GM12878 (cell line): ENCODE measurements around the gene ANO9. TPM values are rescaled to one million over a fixed set of nuclear protein-coding genes. Genes with fewer than 3 reads are reported as not detected.

Source experiments
- ATAC-seq: fragments of 200-7000 bp; cut with Tn5 transposase; 3 replicates; pipeline ENCODE4 v1.9.1; 2020; ENCODE audit warnings: mild to moderate bottlenecking, moderate library complexity
- BruUV-seq: library from RNA; stranded (reverse); fragments of 400-500 nt; replicated peaks from 2 replicates; lab custom pipeline; 2021; lab: Mats Ljungman, UMichigan
- CTCF ChIA-PET: fragments of 300-600 bp; sonication (Branson Sonifier 250); formaldehyde crosslinking; extraction: SDS; loops from one replicate; lab custom pipeline; 2021; ENCODE audit warnings: inconsistent platforms; lab: Yijun Ruan, JAX
- POLR2A ChIA-PET: fragments of 350-600 bp; formaldehyde crosslinking; extraction: SDS; loops from one replicate; lab custom pipeline; 2021; ENCODE audit warnings: inconsistent platforms; lab: Charles Lee
- RAD21 ChIA-PET: fragments of 300-600 bp; sonication (Branson Sonifier 250); formaldehyde crosslinking; loops from one replicate; lab custom pipeline; 2023; ENCODE audit warnings: antibody characterized with exemption; ENCODE audit not compliant: unreplicated experiment; lab: Charles Lee
- SMC1A ChIA-PET: fragments of 300-600 bp; sonication (Branson Sonifier 250); formaldehyde crosslinking; loops from one replicate; lab custom pipeline; 2023; ENCODE audit not compliant: unreplicated experiment, uncharacterized antibody; lab: Charles Lee
- DNase-seq: peaks from one replicate; pipeline ENCODE4 v3.0.0-alpha.2; 2011; ENCODE audit warnings: low read depth, low spot score
- FAIRE-seq: peaks from 3 replicates; lab custom pipeline; 2011; peaks lifted over from hg19 to GRCh38; lab: Jason Lieb, UNC
- H2AFZ ChIP-seq: 2 replicates; pipeline ENCODE4 v1.6.0; 2011; ENCODE audit warnings: low read depth, low read length, control low read depth; ENCODE audit not compliant: control insufficient read depth
- H3K27ac ChIP-seq: 2 replicates; pipeline ENCODE4 v1.5.1; 2011; ENCODE audit warnings: control low read depth; ENCODE audit not compliant: control insufficient read depth, insufficient read depth
- H3K27me3 ChIP-seq, 2 experiments: replicated peaks in 1 of 2; 2 replicates each; pipeline versions ENCODE4 v1.6.0 to v1.6.1; 2011; ENCODE audit warnings: low read length in 1 of 2; ENCODE audit not compliant: control insufficient read depth in 2 of 2, insufficient read depth in 2 of 2
- H3K36me3 ChIP-seq, 2 experiments: 2 replicates each; pipeline ENCODE4 v1.5.1; 2011; ENCODE audit warnings: low read length in 1 of 2; ENCODE audit not compliant: control insufficient read depth in 2 of 2, insufficient read depth in 2 of 2
- H3K4me1 ChIP-seq: 2 replicates; pipeline ENCODE4 v1.6.1; 2011; ENCODE audit warnings: mild to moderate bottlenecking, low read length, moderate library complexity, mixed read lengths; ENCODE audit not compliant: control insufficient read depth, insufficient read depth
- H3K4me2 ChIP-seq: 2 replicates; pipeline ENCODE4 v1.6.0; 2011; ENCODE audit warnings: control low read depth; ENCODE audit not compliant: control insufficient read depth, insufficient read depth
- H3K4me3 ChIP-seq: fragments of 200-600 bp; sonication (generic); 2 replicates; pipeline ENCODE4 v1.5.1; 2016
- H3K79me2 ChIP-seq: 2 replicates; pipeline ENCODE4 v1.6.0; 2011; ENCODE audit warnings: low read length; ENCODE audit not compliant: control insufficient read depth, insufficient read depth
- H3K9ac ChIP-seq: 2 replicates; pipeline ENCODE4 v1.8.0; 2011; ENCODE audit warnings: low read length, control low read depth, mixed read lengths; ENCODE audit not compliant: control insufficient read depth, insufficient read depth
- H3K9me3 ChIP-seq: replicated peaks from 3 replicates; pipeline ENCODE4 v1.5.1; 2011; ENCODE audit warnings: mild to moderate bottlenecking, low read length; ENCODE audit not compliant: control insufficient read depth, insufficient read depth
- H4K20me1 ChIP-seq: 2 replicates; pipeline ENCODE4 v1.6.0; 2011; ENCODE audit not compliant: control insufficient read depth, insufficient read depth
- ATF7 ChIP-seq: fragments of 450-650 bp; IDR thresholded peaks from 2 replicates; pipeline ENCODE4 v1.6.1; 2016; ENCODE audit warnings: low read depth, mild to moderate bottlenecking
- BMI1 ChIP-seq: fragments of 450-650 bp; IDR thresholded peaks from 2 replicates; pipeline ENCODE4 v1.6.1; 2016; ENCODE audit warnings: mild to moderate bottlenecking, moderate library complexity, borderline replicate concordance
- CREB1 ChIP-seq: IDR thresholded peaks from 2 replicates; pipeline ENCODE4 v1.6.1; 2012; ENCODE audit warnings: low read depth, mild to moderate bottlenecking, inconsistent platforms
- E2F4 ChIP-seq: IDR thresholded peaks from 2 replicates; pipeline ENCODE4 v1.6.1; 2012; ENCODE audit warnings: low read depth, low read length, improper control_type of control experiment
- HCFC1 ChIP-seq: fragments of 150-350 bp; IDR thresholded peaks from 2 replicates; pipeline ENCODE4 v1.6.1; 2014; ENCODE audit warnings: low read length
- IRF4 ChIP-seq: IDR thresholded peaks from 2 replicates; pipeline ENCODE4 v1.6.1; 2011; ENCODE audit warnings: low read depth, low read length
- KAT2A ChIP-seq: conservative IDR thresholded peaks from 2 replicates; pipeline ENCODE4 v1.6.1; 2011; ENCODE audit warnings: low read depth, low read length; ENCODE audit not compliant: control insufficient read depth
- MEF2A ChIP-seq: IDR thresholded peaks from 2 replicates; pipeline ENCODE4 v1.6.1; 2011; ENCODE audit warnings: low read depth, mild to moderate bottlenecking, low read length, moderate library complexity; ENCODE audit not compliant: insufficient read depth
- MYB ChIP-seq: fragments of 150-350 bp; IDR thresholded peaks from 2 replicates; pipeline ENCODE4 v1.6.1; 2014; ENCODE audit warnings: mild to moderate bottlenecking, low read depth, low read length, borderline replicate concordance
- POU2F2 ChIP-seq: IDR thresholded peaks from 3 replicates; pipeline ENCODE4 v1.6.1; 2011; ENCODE audit warnings: low read depth, mild to moderate bottlenecking, low read length, borderline replicate concordance
- SMAD1 ChIP-seq: fragments of 450-650 bp; IDR thresholded peaks from 2 replicates; pipeline ENCODE4 v1.6.1; 2018; ENCODE audit warnings: mild to moderate bottlenecking, low read depth; ENCODE audit not compliant: partially characterized antibody
- TARDBP ChIP-seq: IDR thresholded peaks from 2 replicates; pipeline ENCODE4 v1.6.1; 2016; ENCODE audit warnings: borderline replicate concordance
- TCF12 ChIP-seq: IDR thresholded peaks from 2 replicates; pipeline ENCODE4 v1.6.1; 2011; ENCODE audit warnings: low read depth, mild to moderate bottlenecking, low read length
- ZBED1 ChIP-seq: IDR thresholded peaks from 2 replicates; pipeline ENCODE4 v1.6.1; 2016; ENCODE audit warnings: borderline replicate concordance
- ZNF592 ChIP-seq: fragments of 450-650 bp; IDR thresholded peaks from 2 replicates; pipeline ENCODE4 v1.6.1; 2017; ENCODE audit warnings: mild to moderate bottlenecking, moderate library complexity
- WGBS: methylation state at CpG from one replicate; pipeline ENCODE4 v1.1.6; 2016; ENCODE audit warnings: low lambda C conversion rate; ENCODE audit not compliant: insufficient replicate concordance, insufficient coverage; ENCODE audit errors: missing lambda C conversion rate; 5-methylcytosine and 5-hydroxymethylcytosine counted together
- in situ Hi-C: fragments of 300-500 bp; cut with MboI; formaldehyde crosslinking; loops from 9 replicates; pipeline ENCODE4 v1.14.3; 2018; ENCODE audit warnings: mixed read lengths
- intact Hi-C: fragments of 100-400 bp; cut with micrococcal nuclease; formaldehyde crosslinking; loops from one replicate; pipeline ENCODE4 v1.14.2; 2022; ENCODE audit not compliant: unreplicated experiment
- polyA plus RNA-seq, 11 experiments: library from polyadenylated mRNA; depleted of rRNA in 4 of 11; unstranded in 6 of 11; stranded (reverse) in 5 of 11; fragments of >200 nt; fragmentation: Nextera tagmentation in 4 of 11; fragmentation: Illumina TruSeq in 1 of 11; extraction: Ambion mirVana in 4 of 11; extraction: Trizol in 1 of 11; gene quantifications; 1 replicate in 1 of 11; 2 replicates in 10 of 11; pipeline versions ENCODE4 v1.2.1 to v1.2.3, GENCODE V29; 2011 to 2016; ENCODE audit warnings: inconsistent platforms in 2 of 11, missing spikeins in 2 of 11, low read depth in 1 of 11
- total RNA-seq, 4 experiments: library from RNA; depleted of rRNA in 3 of 4; stranded (reverse); fragments of >200 nt in 3 of 4; fragmentation: Illumina TruSeq in 1 of 4; extraction: Trizol in 1 of 4; gene quantifications; 2 replicates each; pipeline versions ENCODE4 v1.2.1 to v1.2.3, GENCODE V29; 2013 to 2021

Gene ANO9
- total and polyA plus RNA-seq, 10 of the 15 experiments (the other 5 are each of a cell fraction or from before 2014, with no cell fraction given) = 0.21 to 42.3 (median 12.0) TPM

GRCh38 chr11:438101-438844, 3.5 kb downstream of the ANO9 start:
- CTCF ChIA-PET = interaction anchor here (4.9 kb wide), 1 partner anchor 11 kb away, joined by 34 read pairs; the partner anchor contains the start of gene PTDSS2

GRCh38 chr11:437228-437870, 4.5 kb downstream of the ANO9 start:
- CTCF ChIA-PET = interaction anchor here (4.9 kb wide), 1 partner anchor 12 kb away, joined by 34 read pairs; the partner anchor contains the start of gene PTDSS2
- H3K79me2 ChIP-seq = peaks cover 10% of the 10 kb centered on the region
- no peaks in the 10 kb centered on the region for H3K27me3 ChIP-seq
- POLR2A ChIA-PET = no interaction called here
- H3K27ac ChIP-seq = no peak overlapping the region
- no peak for DNase-seq
- no peaks in the 10 kb centered on the region; a peak in 1 of 4 replicates for H3K36me3 ChIP-seq
- BruUV-seq = no TSS peak
- intact Hi-C loops = no loop called here
- no peak overlapping the region for H3K9ac ChIP-seq
- H3K4me2 ChIP-seq = no peak overlapping the region
- FAIRE-seq = no peak
- in situ Hi-C loops = no loop called here
- no peak overlapping the region for H3K4me3 ChIP-seq
- whole genome bisulfite sequencing = 39% methylated on average over 16 of the region's 17 CpGs
- H3K9me3 ChIP-seq = no peaks in the 10 kb centered on the region
- RAD21 ChIA-PET = no interaction called here
- no peak overlapping the region for H2AFZ ChIP-seq
- H4K20me1 ChIP-seq = no peaks in the 10 kb centered on the region
- SMC1A ChIA-PET = no interaction called here
- H3K4me1 ChIP-seq = peaks cover 8% of the 10 kb centered on the region
- no peak for ATAC-seq
- TF ChIP-seq ZNF592 (no peak), E2F4 (no peak), HCFC1 (no peak), TCF12 (no peak), BMI1 (no peak), IRF4 (no peak), MYB (no peak)

More at GRCh38 chr11:438101-438844, 3.5 kb downstream of the ANO9 start:
- Histone ChIP-seq H2AFZ (no peak overlapping the region), H3K36me3 (no peaks in the 10 kb centered on the region; a peak in 1 of 4 replicates), H3K9ac (no peak overlapping the region), H3K27me3 (no peaks in the 10 kb centered on the region), H3K4me1 (peaks cover 8% of the 10 kb centered on the region)
- POLR2A ChIA-PET = no interaction called here
- RAD21 ChIA-PET = interaction anchor here (1.1 kb wide), 1 partner anchor 11 kb away, joined by 4 read pairs; the partner anchor contains the start of gene PTDSS2
- no TSS peak for BruUV-seq
- TF ChIP-seq ZBED1 = no peak
- no peak for TF ChIP-seq ATF7
- no peak for TF ChIP-seq POU2F2
- TF ChIP-seq KAT2A = no peak
- no peak for TF ChIP-seq TARDBP
- no peak for TF ChIP-seq SMAD1
- no peak for TF ChIP-seq MEF2A
- no peak for TF ChIP-seq CREB1
- TF ChIP-seq, all 136 proteins: peak for 0
- H3K9me3 ChIP-seq = no peaks in the 10 kb centered on the region
- SMC1A ChIA-PET = no interaction called here
- H4K20me1 ChIP-seq = no peaks in the 10 kb centered on the region
- in situ Hi-C loops = no loop called here
- intact Hi-C loops = no loop called here
- DNase-seq = no peak
- FAIRE-seq = no peak
- no peak overlapping the region for H3K4me3 ChIP-seq
- 69% methylated on average over 19 of the region's 21 CpGs for WGBS
- ATAC-seq = no peak
- H3K27ac ChIP-seq = no peak overlapping the region
- H3K79me2 ChIP-seq = peaks cover 10% of the 10 kb centered on the region
- H3K4me2 ChIP-seq = no peak overlapping the region
